Neutrophil (primary cell): ENCODE results near the gene ITGA11.

Experiments
- H3K27ac ChIP-seq: fragments of 200-600 bp; sonication (generic); 2 replicates; pipeline ENCODE4 v1.5.1; 2016; ENCODE audit warnings: mild to moderate bottlenecking, moderate library complexity
- H3K27me3 ChIP-seq: fragments of 200-600 bp; sonication (generic); 2 replicates; pipeline ENCODE4 v1.6.0; 2016; ENCODE audit warnings: mild to moderate bottlenecking
- H3K36me3 ChIP-seq: fragments of 200-600 bp; sonication (generic); 2 replicates; pipeline ENCODE4 v1.5.1; 2017
- H3K4me1 ChIP-seq, 2 experiments: fragments of 200-600 bp in 1 of 2; sonication (generic) in 1 of 2; 1 replicate in 1 of 2; 2 replicates in 1 of 2; pipeline versions ENCODE4 v1.5.1 to v1.6.1; 2013 to 2016; ENCODE audit warnings: low read depth in 1 of 2, low read length in 1 of 2, mild to moderate bottlenecking in 1 of 2, moderate library complexity in 1 of 2; ENCODE audit not compliant: control insufficient read depth in 1 of 2, insufficient read depth in 1 of 2
- H3K4me3 ChIP-seq, 2 experiments: fragments of 200-600 bp in 1 of 2; sonication (generic) in 1 of 2; 1 replicate in 1 of 2; 2 replicates in 1 of 2; pipeline ENCODE4 v1.5.1; 2013 to 2016; ENCODE audit warnings: low read depth in 1 of 2, low read length in 1 of 2, mild to moderate bottlenecking in 1 of 2, moderate library complexity in 1 of 2
- H3K9me3 ChIP-seq: fragments of 200-600 bp; sonication (generic); 2 replicates; pipeline ENCODE4 v1.5.1; 2016
- CTCF ChIP-seq: fragments of 200-600 bp; sonication (generic); IDR thresholded peaks from 2 replicates; pipeline ENCODE4 v1.5.1; 2016; ENCODE audit warnings: antibody characterized with exemption

Gene ITGA11

GRCh38 chr15:68315495-68316031 lies 116.4 kb downstream of the ITGA11 start:
- no peaks in the 10 kb centered on the region for H3K4me1 ChIP-seq
- no peak for TF ChIP-seq CTCF
- H3K36me3 ChIP-seq: no peaks in the 10 kb centered on the region
- no peak overlapping the region for H3K4me3 ChIP-seq
- H3K27me3 ChIP-seq: no peaks in the 10 kb centered on the region
- H3K9me3 ChIP-seq: no peaks in the 10 kb centered on the region
- no peak overlapping the region for H3K27ac ChIP-seq

GRCh38 chr15:68315035-68315434 lies 116.9 kb downstream of the ITGA11 start:
- H3K4me3 ChIP-seq: no peak overlapping the region
- H3K9me3 ChIP-seq: no peaks in the 10 kb centered on the region
- H3K36me3 ChIP-seq: no peaks in the 10 kb centered on the region
- no peaks in the 10 kb centered on the region for H3K27me3 ChIP-seq
- no peak for TF ChIP-seq CTCF
- no peaks in the 10 kb centered on the region for H3K4me1 ChIP-seq
- no peak overlapping the region for H3K27ac ChIP-seq

GRCh38 chr15:68314563-68314962 lies 117.4 kb downstream of the ITGA11 start:
- H3K4me3 ChIP-seq: no peak overlapping the region
- no peaks in the 10 kb centered on the region for H3K4me1 ChIP-seq
- no peaks in the 10 kb centered on the region for H3K27me3 ChIP-seq
- no peak overlapping the region for H3K27ac ChIP-seq
- no peak for TF ChIP-seq CTCF
- H3K9me3 ChIP-seq: no peaks in the 10 kb centered on the region
- no peaks in the 10 kb centered on the region for H3K36me3 ChIP-seq

- Histone ChIP-seq H3K27ac (no peak overlapping the region), H3K4me3 (no peak overlapping the region), H3K9me3 (no peaks in the 10 kb centered on the region), H3K27me3 (no peaks in the 10 kb centered on the region), H3K36me3 (no peaks in the 10 kb centered on the region), H3K4me1 (no peaks in the 10 kb centered on the region)
- TF ChIP-seq CTCF: no peak
Measured at GRCh38 chr15:68313501-68314410, 118.2 kb downstream of the ITGA11 start.

GRCh38 chr15:68312701-68313204 lies 119.2 kb downstream of the ITGA11 start:
- H3K27me3 ChIP-seq: peaks cover under 1% of the 10 kb centered on the region
- TF ChIP-seq CTCF: no peak
- no peaks in the 10 kb centered on the region for H3K4me1 ChIP-seq
- H3K36me3 ChIP-seq: no peaks in the 10 kb centered on the region
- no peak overlapping the region for H3K4me3 ChIP-seq
- H3K9me3 ChIP-seq: no peaks in the 10 kb centered on the region
- H3K27ac ChIP-seq: no peak overlapping the region
